Choroid plexus epithelial cell (primary cell): ENCODE data around the gene HSPA12A.
A peak's percentile ranks its signal among the peaks of the same experiment; 100 is the strongest.

Experiments used
- DNase-seq: peaks from one replicate; pipeline ENCODE4 v3.0.0-alpha.2; 2010; ENCODE audit warnings: low read depth
- H3K4me3 ChIP-seq: 2 replicates; pipeline ENCODE4 v1.5.1; 2011; ENCODE audit warnings: low read depth, mild to moderate bottlenecking, control low read depth, low read length, moderate library complexity
- TF ChIP-seq, protein P1 (sequence below): conservative IDR thresholded peaks from 2 replicates; pipeline ENCODE4 v1.5.1; 2011; ENCODE audit warnings: low read depth, mild to moderate bottlenecking, control low read depth, inconsistent platforms, low read length, moderate library complexity

HSPA12A gene

DNA sequence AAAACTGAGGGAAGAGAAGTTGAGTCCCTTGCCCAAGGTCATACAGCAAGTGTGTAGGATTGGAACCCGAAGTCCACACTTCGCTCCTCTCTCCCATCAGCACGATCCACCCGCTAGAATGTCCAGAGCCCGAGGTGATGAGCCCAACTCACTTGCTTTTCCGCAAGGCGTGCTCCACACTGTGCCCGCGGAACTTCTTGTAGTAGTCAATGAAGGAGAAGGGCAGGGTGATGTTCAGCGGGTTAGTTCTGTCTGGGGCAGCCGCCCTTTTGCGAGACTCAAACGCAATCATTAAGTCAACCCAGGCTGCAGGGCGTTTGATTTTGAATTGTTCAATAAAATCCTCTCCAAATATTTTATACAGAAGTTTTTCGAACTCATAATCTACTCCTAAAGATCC, 63.0 kb downstream of the HSPA12A start:
- H3K4me3 ChIP-seq: no peak overlapping the region
- no peak for DNase-seq
- TF ChIP-seq, protein P1, sequence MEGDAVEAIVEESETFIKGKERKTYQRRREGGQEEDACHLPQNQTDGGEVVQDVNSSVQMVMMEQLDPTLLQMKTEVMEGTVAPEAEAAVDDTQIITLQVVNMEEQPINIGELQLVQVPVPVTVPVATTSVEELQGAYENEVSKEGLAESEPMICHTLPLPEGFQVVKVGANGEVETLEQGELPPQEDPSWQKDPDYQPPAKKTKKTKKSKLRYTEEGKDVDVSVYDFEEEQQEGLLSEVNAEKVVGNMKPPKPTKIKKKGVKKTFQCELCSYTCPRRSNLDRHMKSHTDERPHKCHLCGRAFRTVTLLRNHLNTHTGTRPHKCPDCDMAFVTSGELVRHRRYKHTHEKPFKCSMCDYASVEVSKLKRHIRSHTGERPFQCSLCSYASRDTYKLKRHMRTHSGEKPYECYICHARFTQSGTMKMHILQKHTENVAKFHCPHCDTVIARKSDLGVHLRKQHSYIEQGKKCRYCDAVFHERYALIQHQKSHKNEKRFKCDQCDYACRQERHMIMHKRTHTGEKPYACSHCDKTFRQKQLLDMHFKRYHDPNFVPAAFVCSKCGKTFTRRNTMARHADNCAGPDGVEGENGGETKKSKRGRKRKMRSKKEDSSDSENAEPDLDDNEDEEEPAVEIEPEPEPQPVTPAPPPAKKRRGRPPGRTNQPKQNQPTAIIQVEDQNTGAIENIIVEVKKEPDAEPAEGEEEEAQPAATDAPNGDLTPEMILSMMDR: no peak

DNA sequence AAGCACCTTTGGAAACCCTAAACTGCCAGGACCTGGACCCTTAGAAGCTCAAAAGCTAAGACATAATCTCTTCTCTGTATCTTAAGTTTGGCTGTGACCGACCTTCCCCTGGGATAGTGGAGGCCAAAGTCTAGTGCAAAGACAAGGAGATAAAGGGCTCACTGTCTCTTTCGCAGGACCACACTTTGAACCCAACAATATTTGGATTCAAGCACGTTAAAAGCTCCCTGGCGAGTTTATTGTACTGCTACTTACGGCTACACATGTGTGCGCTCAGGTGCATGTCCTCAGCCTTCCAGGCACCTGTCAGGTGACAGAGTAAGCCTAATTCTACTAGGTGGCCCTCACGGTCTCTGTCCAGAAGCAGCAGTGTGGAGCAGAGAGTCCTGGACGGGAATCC, 65.7 kb downstream of the HSPA12A start:
- TF ChIP-seq, protein P1: no peak
- DNase-seq: no peak
- H3K4me3 ChIP-seq: no peak overlapping the region

DNA sequence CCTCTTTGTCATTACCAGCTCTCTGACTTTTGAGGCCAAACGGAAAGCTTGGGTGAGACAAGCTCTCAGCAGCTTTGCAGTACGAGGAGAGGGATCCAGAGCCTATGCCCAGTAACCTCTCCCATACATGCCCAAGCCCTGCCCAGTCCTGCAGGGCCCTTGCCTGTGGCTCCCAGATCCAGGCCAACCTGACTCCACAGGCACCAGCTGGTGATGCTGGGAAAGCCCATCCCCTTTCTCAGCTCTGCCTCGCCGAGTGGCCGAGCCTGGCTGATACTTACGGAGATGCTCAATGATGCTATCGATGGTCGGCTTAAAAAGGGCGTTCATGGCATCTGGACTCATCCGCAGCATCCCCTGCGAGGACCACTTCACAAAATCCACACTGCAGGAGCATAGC, 66.2 kb downstream of the HSPA12A start:
- no peak overlapping the region for H3K4me3 ChIP-seq
- DNase-seq: no peak
- TF ChIP-seq, protein P1: no peak

DNA sequence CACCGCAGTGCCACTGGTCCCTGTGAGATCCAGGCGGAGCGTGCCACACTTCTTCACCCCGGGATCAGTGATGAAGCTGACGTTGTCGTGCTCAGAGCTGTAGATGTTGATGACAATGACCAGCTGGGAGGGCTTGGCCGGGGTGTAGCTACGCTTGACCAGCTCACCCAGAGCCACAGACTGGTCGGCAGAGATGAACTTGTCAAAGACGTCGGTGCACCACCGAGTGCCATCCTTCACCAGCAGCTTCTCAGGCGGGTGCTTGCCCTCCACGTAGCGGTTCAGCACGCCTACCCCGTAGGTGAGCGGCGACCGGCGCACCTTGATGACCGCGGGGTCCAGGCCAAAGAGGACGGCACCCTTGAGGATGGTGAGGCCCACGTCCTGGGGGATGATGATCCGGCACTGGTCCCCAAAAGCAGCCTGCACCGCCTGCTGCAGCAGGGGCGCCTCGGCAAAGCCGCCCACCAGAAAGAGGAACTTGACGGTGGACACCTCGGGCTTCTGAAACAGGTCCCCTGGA, 67.4 kb downstream of the HSPA12A start:
- no peak for DNase-seq
- H3K4me3 ChIP-seq: no peak overlapping the region
- TF ChIP-seq, protein P1: no peak

DNA sequence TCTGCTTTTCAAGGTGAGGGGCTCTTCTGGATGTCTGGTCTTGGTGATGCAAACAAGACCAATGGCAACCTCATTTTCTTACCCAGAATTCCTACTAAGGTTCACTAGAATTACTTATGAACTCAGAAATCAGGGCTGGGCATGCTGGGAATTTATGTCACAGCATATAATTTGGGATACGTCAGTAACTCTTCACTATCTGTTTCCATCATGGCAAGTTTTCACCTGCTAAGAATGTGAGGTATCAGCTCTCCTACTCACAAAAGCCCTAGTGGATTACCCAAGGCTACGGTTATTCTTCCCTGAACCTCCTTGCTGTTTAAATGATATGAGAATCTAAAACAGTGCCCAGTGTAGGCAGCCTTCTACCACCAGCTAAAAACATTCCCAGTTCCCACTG, 68.5 kb downstream of the HSPA12A start:
- no peak for DNase-seq
- TF ChIP-seq, protein P1: no peak
- H3K4me3 ChIP-seq: no peak overlapping the region

DNA sequence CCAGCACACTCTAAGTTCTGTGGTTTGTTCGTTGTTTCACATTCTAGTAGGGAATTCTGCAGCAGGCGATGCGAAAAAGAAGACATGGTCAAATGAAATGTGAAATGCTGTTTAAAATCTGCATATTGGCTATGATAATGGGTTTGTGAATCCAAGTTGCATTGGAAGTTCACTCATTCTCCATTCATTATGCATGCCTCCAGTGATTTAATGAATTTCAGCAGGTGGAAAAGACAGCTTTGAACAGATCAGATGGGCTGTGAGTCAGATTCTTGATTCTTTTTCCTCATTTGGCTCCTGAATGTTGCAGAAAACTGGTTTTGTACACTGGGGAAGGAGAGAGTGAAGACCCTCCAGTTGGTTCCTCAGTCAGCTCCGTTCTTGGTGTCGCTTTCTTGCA, 69.5 kb downstream of the HSPA12A start:
- no peak for DNase-seq
- TF ChIP-seq, protein P1: no peak
- H3K4me3 ChIP-seq: no peak overlapping the region

DNA sequence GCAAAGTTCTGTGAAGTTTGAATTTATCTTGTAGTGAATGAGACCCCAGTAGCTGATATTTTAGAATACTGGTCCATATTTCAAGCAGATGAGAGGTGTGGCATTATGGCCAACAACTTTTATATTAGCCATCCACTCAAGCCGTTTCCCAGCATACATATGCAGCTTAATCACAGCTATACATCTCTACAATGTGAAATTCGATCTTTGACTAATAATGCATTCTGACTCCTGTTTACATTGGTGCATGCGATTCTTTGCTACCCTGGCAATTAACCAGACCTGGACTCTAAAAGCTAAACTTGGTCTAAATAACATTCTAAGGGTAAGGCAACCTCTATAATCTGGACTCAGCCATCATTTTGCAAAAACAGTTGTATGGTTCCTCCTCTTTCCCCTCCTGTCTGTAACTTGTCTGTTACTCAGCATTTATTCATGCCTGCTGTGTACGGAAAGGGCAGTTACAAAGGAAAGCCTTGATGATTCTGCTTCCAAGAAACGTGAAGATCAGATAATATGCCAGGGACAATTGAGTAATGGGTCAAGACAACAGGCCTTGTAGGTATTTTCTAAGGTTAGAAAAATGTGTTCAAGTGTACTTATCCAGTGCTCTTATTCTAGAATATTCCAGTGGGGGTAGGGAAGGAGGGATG, 71.0 kb downstream of the HSPA12A start:
- DNase-seq: peak; percentile 18
- TF ChIP-seq, protein P1: no peak
- H3K4me3 ChIP-seq: no peak overlapping the region
